T-helper 9 cell (primary cell): ENCODE results near the gene FGFBP2.
A peak's percentile ranks its signal among the peaks of the same experiment; 100 is the strongest.

Source experiments
- DNase-seq: peaks from one replicate; pipeline ENCODE4 v3.0.0-alpha.2; 2020
- total RNA-seq, 2 donors: gene quantifications; one replicate each; lab custom pipeline; 2026; lab: John Stamatoyannopoulos, UW

FGFBP2 gene
- total RNA-seq = 0 to 0.24 reads per million in 2 donors

GRCh38 chr4:15963001-15963451, at the start of gene FGFBP2:
FGFBP2 (minus strand) TSS chr4:15963175; CDS start chr4:15963129, 46 bp downstream.
- DNase-seq = no peak

- DNase-seq = no peak
Observed at GRCh38 chr4:16011173-16011572, 48.2 kb upstream of the FGFBP2 start.

- DNase-seq = no peak
Observed at GRCh38 chr4:16009153-16009552, 46.2 kb upstream of the FGFBP2 start.

GRCh38 chr4:16007471-16008095, 44.6 kb upstream of the FGFBP2 start:
- no peak for DNase-seq

GRCh38 chr4:16006771-16007446, 43.9 kb upstream of the FGFBP2 start:
- no peak for DNase-seq

GRCh38 chr4:16005676-16006075, 42.7 kb upstream of the FGFBP2 start:
- DNase-seq = no peak

DNA sequence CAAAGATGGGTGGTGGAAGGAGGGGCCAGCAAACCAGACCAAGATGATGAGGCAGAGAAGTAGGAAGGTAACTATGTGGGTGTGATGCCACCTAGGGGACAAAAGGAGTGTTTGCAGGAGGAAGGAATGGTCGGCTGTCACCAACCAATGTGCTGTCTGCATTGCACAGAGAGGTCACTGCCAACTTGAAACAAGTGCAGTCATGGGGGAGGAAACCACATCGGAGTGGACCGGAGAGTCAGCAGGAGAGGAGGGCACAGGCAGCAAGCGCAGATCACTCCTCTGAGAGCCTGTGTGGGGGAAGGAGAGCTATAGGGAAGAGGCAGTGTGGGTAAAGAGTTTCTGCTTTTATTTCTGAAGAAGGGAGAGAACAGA, 38.5 kb upstream of the FGFBP2 start:
- peak; percentile 9 for DNase-seq

DNA sequence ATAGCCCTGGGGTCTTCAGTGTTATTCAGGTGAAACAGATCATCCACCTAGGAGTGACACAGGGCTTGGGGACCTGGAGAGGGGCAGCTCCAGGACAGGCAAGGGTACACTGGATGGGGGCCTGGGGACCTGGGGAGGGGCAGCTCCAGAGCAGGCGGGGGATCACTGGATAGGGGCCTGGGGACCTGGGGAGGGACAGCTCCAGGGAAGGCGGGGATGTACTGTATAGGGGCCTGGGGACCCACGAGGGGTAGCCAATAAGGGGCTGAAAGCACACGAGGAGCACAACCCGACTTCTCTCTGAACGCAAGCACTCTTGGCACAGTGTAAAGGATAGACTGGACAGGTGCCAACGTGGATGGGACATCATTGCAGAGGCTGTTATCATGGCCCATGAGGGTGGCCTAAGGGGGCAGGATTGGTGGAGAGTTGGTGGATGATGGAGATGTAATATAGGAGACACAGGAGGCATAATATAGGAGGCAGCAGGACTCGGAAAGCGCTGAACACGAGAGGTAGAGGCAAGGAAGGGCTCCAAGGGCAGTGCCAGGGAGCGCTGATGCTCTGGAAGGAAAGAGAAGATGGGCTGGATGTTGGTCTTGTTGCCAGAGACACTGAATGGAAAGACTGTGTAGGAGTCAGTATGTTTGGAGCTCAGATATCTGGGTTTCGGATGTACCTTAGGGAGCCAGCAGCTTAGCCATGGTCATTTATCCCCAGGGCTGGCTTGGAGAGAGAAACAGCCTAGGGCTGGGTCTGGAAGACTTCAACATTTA, 37.9 kb upstream of the FGFBP2 start:
- DNase-seq = no peak

DNA sequence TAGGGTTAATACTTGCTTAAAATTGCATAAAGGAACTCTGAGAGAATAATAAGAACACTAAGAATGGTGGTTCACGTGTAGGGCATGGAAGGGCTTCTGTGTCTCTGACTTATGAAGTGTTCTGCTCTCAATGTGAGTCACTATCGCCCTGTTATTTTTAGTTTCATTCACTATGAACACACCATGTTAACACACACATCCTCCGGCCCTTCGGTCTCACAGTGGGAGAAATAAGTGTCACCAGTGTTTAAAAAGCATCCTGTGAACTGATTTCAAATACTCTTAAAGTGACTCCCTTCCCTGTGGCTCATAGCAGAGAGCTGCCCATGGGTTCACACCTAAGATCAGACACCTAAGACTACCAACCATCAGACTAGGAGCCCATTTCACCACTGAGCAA, 33.8 kb upstream of the FGFBP2 start:
- no peak for DNase-seq

- no peak for DNase-seq
Observed at GRCh38 chr4:15995826-15996225, 32.9 kb upstream of the FGFBP2 start.

DNA sequence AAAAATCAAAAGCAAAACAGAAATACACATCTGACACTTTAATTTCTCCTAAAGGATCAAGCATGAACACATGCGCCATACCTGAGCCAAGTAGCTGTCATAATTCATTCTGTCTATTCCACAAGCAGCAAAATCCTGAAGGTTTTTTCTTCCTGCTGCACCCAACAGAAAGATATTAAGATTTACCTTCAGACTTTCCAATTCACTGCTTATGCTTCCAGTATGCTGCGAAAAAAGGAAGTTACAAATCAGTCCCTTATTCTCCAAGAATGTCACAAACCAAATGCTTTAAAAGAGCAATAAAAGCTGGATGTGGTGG, 29.2 kb upstream of the FGFBP2 start:
- no peak for DNase-seq

DNA sequence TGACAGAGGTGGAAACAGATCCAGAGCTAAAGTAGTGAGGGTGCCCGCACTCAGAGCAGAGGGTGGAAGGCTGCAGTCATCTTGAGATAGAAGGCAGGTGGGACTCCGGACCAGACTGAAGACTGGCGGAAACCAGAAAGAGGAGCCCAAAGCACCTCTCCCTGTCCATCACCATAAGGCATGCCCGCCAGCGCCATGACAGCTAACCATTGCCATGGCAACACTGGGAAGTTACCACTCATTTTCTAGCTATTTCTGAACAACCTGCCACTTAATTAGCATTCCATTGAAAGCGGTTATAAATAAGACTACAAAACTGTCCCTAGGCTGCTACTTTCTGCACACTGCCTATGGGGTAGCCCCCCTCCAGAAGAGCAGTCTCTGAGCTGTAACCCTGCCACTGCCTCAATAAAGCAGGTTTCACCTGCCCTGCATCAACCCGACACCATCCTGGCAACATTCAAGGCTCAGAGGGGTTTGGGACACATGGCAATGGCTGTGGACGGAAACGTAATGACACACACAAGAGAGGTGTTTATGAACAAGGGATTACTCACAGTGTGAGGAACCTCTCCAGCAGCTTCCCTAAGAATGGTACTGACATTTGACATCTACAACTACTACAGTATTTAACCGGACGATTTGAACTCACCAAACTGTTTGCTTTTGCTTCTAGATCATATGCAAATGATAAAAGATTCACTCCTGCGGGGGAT, 27.8 kb upstream of the FGFBP2 start:
- no peak for DNase-seq

DNA sequence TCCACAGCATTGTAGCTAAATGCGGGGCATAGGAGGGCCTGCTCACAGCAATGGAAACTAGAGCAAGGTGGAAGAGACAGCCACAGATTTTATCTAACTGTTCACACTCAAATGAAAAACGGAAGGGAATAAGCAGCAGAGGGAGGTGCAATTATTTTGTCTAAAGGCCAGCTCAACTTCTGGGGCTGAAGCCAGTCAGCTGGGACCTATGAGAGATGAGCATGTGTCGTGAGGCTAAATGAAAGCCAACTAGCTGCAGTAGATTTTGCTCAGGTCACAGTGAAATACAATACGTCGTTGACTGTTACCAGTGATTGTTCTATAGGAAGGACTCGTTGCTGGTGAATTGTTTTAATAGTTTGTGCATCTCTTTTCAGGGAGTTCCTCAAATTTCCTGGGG, 26.4 kb upstream of the FGFBP2 start:
- DNase-seq = no peak

- no peak for DNase-seq
Observed at GRCh38 chr4:15988222-15988621, 25.2 kb upstream of the FGFBP2 start.

DNA sequence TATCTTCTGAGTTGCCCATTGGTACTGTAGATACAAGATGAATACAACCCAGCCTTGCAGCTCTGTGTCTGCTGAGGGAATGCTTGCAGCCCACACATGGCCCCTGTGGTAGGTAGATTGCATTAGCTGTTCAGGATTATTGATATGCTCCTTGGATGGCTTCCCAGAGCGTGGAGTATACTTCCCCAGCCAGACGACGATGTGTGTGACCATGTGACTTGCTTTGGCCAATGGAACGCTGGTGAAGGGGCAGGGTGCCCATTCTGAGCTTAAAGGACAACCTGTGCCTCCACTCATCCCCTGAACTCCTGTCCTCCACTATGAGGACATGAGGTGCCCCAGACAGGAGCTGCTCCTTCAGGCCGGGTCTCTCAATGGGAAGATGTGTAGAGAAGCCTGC, 23.9 kb upstream of the FGFBP2 start:
- DNase-seq = no peak

- no peak for DNase-seq
Observed at GRCh38 chr4:15983610-15984009, 20.6 kb upstream of the FGFBP2 start.

GRCh38 chr4:15982842-15983524, 20.0 kb upstream of the FGFBP2 start:
- DNase-seq = no peak

DNA sequence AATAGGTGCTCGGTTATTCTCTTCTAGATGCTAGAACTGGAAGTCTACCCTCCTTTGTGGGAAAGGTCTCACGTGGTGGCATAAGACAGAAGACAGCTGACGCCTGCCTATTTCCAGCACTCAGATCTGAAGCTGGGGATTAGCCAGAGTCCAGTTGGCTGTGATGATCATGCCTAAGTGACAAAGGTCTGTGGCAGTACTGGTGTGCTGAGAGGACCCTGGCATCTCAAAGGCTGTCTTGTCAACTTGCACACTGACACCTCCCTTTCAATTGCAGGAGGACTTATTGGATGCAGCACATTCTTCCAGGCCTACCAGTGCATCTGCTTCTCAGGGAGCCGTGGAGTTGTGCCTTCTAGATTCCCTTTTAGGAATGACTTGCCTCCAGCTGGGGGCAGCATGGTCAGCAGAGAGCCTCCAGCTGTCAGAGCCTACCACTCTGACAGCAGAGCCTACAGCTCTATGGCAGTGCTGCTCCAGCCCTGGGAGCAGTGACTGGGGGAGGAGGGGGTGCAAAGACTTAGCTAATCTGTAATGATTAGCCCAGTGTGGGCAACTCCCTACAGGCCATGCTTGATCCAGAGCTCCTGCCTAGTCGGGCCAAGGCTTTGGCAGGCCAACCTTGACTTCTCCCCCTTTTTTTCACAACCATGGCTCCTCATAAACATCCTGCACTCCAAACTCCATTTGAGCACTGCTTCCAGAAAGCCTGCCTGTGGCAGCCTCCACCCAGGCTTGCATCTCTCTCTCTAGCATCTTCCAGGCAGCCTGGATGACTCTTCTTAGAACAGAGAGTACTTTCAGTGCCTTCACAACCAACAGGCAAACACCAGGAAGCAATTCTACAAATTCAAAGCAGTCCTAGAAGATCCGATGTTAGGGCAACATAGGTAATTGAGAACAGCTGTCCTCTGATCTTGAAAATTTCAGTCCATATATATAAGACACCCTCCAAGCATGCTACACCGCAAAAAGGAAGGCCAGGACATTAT, 13.8 kb upstream of the FGFBP2 start:
- no peak for DNase-seq

DNA sequence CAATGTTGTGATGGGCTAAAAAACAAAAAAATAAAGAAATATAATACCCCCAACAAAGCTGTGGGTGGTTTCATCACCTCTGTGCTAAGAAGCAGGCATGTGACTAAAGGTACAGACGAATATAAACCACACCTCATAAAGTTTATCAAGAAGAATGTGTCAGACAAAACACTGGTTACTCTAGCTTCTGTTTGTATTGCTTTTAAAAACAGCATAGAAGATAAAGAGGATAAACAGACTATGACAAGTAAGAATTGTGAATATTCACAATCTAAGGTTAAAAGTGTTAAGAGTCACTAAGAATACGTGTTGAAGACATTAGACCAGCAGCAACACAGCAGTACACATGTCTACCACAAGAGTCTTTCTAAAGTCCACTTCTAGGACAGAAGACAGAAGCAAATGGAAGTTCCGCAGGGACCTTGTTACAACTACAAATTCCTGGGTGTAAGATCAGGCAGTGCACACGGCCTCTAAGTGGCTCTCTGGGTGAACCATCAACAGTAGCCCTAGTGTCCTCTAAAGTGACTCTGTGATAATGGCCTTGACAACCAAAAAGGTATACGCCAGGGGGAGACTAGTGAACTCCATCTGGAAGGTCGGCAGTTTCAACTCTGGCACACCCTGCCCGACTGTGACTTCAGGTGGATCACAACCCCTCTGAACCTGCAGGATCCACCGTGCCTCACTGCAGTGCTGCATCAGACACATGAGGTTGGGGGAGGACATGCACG, 8.3 kb upstream of the FGFBP2 start:
- no peak for DNase-seq

DNA sequence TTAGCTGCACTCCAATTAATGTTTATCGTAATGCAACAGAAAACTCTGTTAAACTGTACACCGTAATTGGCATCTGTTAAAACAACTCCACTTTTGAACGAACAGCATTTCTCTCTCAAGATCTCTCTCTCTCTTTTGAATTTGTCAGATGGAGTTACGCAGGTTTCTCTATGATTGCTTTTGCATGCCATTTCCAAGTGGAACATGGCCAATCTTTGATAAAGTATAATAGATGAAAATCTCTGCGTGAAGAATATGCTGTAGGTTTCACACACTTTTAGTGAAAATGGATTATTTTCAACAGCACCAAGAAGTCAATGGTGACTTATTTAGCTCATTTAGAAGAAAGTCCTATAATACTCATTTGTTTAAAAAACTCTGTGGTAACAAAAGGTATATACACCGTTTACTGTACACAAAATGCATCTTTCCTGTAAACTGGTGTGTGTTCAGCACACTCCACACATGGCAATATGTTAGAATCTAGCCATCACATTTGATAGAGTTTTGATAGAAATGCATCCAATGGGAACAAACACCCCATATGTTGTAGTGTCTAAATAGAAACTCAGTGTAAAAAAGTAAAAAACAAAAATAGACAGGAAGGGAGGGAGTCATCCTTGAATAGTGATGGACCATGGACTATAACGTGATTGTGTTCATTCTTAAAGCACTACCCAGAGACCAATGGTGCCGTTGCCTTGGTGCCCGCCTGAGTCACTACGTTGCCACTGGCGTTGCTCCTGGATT, 5.8 kb upstream of the FGFBP2 start:
- no peak for DNase-seq
